ENCODE results near the gene ASTN1.

Gene ASTN1

DNA sequence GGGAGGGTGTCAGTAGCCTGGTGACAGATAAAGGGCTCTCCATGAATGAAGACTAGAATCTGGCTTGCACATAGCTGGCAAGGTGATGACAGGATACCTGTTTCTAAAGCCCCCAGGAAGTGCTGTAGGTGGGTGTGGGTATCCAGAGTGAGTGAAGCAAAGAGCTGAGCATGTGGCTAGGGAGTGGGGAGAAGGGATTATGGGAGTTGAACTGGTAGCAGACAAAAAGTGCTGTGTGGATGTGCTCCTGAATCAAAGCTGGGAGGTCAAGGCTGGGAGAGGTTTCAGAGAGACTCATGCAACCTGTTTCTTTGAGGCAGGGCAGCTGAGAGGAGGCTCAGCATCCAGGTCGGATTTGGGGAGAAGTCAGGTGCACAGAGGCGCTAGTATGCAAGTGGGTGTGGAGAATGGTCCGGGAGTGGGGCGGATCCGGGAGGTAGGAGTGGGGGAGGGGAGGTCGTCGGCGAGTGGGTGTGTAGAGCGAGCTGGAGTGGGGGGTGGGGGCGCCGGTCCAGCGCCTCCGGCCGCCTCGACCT lies 600 bp downstream of the ASTN1 start:
- no peak for DNase-seq (ENCODE audit: low spot score)

GRCh38 chr1:177162243-177162642 lies 2.3 kb downstream of the ASTN1 start:
- DNase-seq (ENCODE audit: low spot score), result no peak

- no peak for DNase-seq (ENCODE audit: low spot score)
Measured at GRCh38 chr1:177146499-177146898, 18.0 kb downstream of the ASTN1 start.

DNA sequence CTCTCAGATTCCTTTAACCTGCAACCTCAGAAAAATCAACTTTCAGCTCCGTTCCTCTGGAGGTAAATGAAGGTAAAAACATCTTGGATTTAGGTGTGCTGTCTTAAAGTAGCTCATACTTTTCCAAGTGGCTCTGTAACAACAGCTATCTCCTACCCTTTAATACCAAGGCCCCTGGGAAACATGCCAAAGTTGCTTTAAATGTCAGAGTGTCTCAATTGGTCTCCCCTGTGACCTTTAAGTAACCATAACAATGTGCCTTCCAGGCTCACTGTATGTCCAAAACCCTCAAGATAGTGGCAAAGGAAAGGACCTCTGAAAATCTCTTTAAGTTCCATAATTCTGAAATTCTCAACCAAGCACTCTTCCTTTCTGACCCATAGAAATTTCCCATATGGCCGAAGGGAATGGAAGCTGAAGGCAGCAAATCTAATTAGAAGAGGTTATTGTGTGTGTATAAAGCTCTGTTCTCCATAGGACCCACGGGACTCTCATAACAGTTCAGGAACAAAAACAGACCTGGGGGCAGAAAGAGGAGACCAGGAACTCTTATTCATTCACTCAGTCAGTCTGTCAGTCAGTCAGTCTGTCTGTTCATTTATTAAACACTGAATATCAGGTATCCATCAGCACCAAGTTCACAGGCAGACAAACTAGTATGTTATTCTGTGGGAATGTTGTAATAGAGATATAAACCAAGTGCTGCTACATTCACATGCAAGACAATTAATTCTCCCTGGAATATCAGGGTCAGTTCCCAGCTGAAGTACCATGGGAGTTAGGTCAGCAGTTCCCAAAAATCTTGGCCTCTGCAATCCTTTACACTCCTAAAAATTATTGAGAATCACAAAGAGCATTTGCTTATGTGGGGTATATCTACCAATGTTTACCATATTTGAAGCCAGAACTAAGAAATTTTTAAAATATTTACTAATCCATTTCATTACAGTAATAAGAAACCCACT lies 19.1 kb downstream of the ASTN1 start:
- DNase-seq (ENCODE audit: low spot score), result no peak

DNA sequence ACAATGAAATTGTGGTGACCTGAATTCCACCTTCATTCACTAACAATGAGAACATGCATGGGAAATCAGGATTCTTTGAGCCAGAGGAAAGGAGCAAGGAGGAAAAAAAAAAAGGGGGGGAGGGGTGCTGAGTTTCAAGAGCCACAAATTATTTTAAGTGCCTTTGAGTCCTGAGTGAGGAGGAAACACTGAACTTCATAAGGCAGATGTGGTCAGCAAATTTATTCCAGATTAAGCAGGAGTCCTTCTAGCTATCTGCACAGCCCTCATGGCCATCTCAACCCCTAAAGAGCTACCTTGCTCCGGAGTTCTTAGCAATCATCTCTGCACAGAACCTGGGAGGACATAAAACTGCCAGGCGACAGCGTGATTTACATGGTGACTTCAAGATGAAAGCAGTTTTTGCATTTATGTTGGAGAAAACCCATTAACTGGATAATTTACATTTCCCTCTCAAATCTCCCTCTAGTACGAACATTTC lies 21.7 kb downstream of the ASTN1 start:
- DNase-seq (ENCODE audit: low spot score), result no peak

- DNase-seq (ENCODE audit: low spot score), result no peak
Measured at GRCh38 chr1:177142010-177142409, 22.5 kb downstream of the ASTN1 start.

GRCh38 chr1:177138347-177138746 lies 26.2 kb downstream of the ASTN1 start:
- no peak for DNase-seq (ENCODE audit: low spot score)

GRCh38 chr1:177137814-177138213 lies 26.7 kb downstream of the ASTN1 start:
- DNase-seq (ENCODE audit: low spot score), result no peak

GRCh38 chr1:177135250-177135649 lies 29.3 kb downstream of the ASTN1 start:
- DNase-seq (ENCODE audit: low spot score), result no peak

GRCh38 chr1:177133977-177134538 lies 30.5 kb downstream of the ASTN1 start:
- no peak for DNase-seq (ENCODE audit: low spot score)

DNA sequence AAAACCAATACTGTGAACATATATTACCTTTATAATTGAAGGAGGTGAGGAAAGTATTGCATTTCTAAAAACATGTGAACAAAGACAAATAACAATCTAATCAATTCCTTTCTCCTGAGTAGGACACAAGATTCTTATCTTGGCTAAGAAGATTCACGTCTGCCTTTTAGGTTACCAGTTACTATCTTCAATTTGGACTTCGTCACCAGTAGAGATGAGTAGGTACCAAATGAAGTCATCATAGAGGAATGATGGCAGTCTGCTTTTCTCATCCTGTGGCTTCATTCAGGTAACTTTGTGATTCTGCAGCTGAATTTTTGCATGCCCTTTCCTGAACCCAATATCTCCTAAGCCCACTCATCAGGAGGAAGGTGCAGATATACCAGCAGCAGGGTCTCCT lies 32.4 kb downstream of the ASTN1 start:
- no peak for DNase-seq (ENCODE audit: low spot score)

GRCh38 chr1:177131723-177132122 lies 32.8 kb downstream of the ASTN1 start:
- no peak for DNase-seq (ENCODE audit: low spot score)

DNA sequence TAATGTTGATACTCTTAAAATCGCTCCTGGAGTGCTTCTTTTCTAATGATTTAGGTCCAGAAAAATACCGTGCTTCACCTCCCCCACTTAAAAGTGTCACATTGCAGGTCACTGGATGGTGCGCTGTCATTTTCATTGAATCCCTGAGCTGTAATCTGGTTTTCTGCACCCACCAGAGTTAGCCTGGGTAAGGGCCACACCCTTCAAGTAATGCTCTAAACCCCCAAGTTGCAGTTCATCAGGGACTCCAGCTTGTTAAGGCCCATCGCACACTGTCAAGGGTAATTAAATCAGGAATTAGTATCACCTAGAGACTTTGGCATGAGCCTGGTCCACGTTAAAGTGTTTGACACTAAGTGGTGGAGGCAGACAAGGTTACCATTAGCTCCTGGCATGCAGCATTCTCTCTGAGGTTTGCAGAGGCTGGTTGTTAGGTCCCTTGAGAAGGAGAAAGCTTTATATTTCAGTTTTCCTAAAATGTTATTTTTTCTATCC lies 34.0 kb downstream of the ASTN1 start:
- DNase-seq (ENCODE audit: low spot score), result no peak

- no peak for DNase-seq (ENCODE audit: low spot score)
Measured at GRCh38 chr1:177128665-177129281, 35.7 kb downstream of the ASTN1 start.

DNA sequence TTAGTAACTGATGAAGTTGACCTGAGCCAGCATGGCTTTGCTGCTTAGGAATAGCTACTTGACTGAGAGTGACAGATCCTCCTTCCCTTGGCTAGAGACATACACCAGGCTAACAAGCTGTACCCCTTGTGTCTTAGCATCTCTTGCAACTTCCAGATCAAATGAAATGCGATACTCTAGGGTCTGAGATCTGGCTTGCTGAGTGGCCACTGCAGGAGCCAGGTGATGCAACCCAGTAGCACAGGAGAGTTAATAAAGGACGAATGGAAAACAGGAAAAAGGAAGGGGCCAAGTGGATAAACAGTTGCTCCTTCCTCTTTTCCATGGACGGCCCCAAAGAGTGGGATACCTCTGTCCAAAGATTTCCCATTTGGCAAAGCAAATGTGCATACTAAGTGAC lies 38.2 kb downstream of the ASTN1 start:
- DNase-seq (ENCODE audit: low spot score), result no peak

DNA sequence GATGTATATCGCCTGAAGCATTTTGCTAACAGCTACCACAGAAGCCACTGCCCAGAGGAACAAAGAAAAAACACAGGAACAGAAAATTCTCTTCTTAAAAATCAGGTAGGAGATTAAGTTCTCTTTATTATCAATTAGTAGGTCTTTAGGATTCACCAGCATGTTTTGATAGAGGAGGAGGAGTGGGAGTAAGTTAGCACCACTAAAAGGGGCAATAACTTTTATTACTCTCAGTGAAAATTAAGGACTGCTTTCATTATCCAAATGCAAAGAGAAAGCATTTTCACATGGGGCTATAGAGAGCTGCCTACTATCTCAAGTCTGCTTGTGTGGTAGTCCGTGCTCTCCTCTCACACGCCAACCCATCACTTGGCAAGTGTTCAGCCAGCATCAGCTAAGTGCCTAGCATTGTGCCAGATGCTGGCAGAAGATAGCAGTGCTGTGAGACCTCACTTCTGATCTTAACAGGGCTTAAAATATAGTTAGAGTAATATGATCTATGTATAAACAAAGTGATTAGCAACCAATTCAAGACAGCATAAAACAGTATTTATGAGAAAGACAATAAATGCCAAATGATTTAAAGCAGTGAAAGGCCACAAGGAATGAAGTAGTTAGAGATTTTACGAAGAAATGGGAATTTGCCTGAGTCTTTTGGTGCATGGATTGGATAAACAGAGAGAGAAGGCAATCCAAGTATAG lies 39.8 kb downstream of the ASTN1 start:
- no peak for DNase-seq (ENCODE audit: low spot score)

- DNase-seq (ENCODE audit: low spot score), result no peak
Measured at GRCh38 chr1:177122461-177123251, 41.9 kb downstream of the ASTN1 start.

- DNase-seq (ENCODE audit: low spot score), result no peak
Measured at GRCh38 chr1:177119311-177119710, 45.2 kb downstream of the ASTN1 start.

- DNase-seq (ENCODE audit: low spot score), result no peak
Measured at GRCh38 chr1:177118901-177119300, 45.6 kb downstream of the ASTN1 start.

DNA sequence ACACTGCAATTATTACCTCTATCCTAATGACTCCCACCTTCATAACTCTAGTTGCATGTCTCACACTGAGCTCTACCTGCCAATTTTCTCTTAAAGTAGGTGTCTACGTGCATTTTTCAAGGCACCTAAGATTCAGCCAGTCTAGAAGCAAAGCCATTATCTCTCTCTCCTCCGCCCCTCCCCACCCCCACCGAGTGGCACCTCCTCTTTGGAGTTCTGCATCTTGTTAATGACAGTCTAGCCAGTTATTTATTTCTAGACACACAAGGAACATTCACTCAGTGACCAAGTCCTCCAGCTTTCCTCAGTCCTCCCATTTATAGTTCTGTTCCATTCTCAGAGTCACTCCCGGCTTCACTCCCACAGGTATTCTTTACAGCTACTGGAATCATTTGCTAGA lies 47.6 kb downstream of the ASTN1 start:
- no peak for DNase-seq (ENCODE audit: low spot score)
